Activated CD8-positive, alpha-beta memory T cell treated with anti-CD3 and anti-CD28 coated beads for 48 hours (primary cell): ENCODE measurements around the gene AKAP13.

Experiments
- DNase-seq, 3 experiments: peaks; one replicate each; pipeline ENCODE4 v3.0.0-alpha.2; 2020; ENCODE audit warnings: low read depth in 2 of 3, low spot score in 2 of 3

Gene AKAP13

GRCh38 chr15:85615930-85616329 lies 235.5 kb downstream of the AKAP13 start:
- no peak for DNase-seq

- DNase-seq: no peak
Measured at GRCh38 chr15:85616549-85617110, 236.2 kb downstream of the AKAP13 start.

GRCh38 chr15:85618228-85618505 lies 237.8 kb downstream of the AKAP13 start:
- no peak for DNase-seq

GRCh38 chr15:85618956-85619491 lies 238.6 kb downstream of the AKAP13 start:
- peak; percentile 33 to 44 (median 41) for DNase-seq

- DNase-seq: no peak
Measured at GRCh38 chr15:85619992-85620689, 239.7 kb downstream of the AKAP13 start.

GRCh38 chr15:85620690-85621049 lies 240.3 kb downstream of the AKAP13 start:
- DNase-seq: no peak

- no peak for DNase-seq
Measured at GRCh38 chr15:85621094-85621493, 240.7 kb downstream of the AKAP13 start.

- DNase-seq: no peak
Measured at GRCh38 chr15:85622221-85622831, 241.9 kb downstream of the AKAP13 start.

- DNase-seq: no peak
Measured at GRCh38 chr15:85623315-85624049, 243.1 kb downstream of the AKAP13 start.

GRCh38 chr15:85624291-85624801 lies 243.9 kb downstream of the AKAP13 start:
- no peak for DNase-seq

- DNase-seq: no peak
Measured at GRCh38 chr15:85625166-85625830, 244.9 kb downstream of the AKAP13 start.

GRCh38 chr15:85625856-85626255 lies 245.5 kb downstream of the AKAP13 start:
- no peak for DNase-seq

- DNase-seq: no peak
Measured at GRCh38 chr15:85627213-85627935, 247.0 kb downstream of the AKAP13 start.

GRCh38 chr15:85630311-85630710 lies 249.9 kb downstream of the AKAP13 start:
- no peak for DNase-seq

- DNase-seq: no peak
Measured at GRCh38 chr15:85631018-85631417, 250.6 kb downstream of the AKAP13 start.

GRCh38 chr15:85632014-85632413 lies 251.6 kb downstream of the AKAP13 start:
- no peak for DNase-seq

- no peak for DNase-seq
Measured at GRCh38 chr15:85633859-85634258, 253.5 kb downstream of the AKAP13 start.

GRCh38 chr15:85636351-85636750 lies 255.9 kb downstream of the AKAP13 start:
- no peak for DNase-seq

- DNase-seq: no peak
Measured at GRCh38 chr15:85639752-85640381, 259.5 kb downstream of the AKAP13 start.

- no peak for DNase-seq
Measured at GRCh38 chr15:85642065-85642692, 261.8 kb downstream of the AKAP13 start.
